Measurements from ENCODE around the gene NTNG2. TPM values are rescaled to one million over a fixed set of nuclear protein-coding genes. Genes with fewer than 3 reads are reported as not detected.
A peak's percentile ranks its signal among the peaks of the same experiment; 100 is the strongest.

The NTNG2 gene
- total RNA-seq, 1 experiment from 2014 or later = 1.2 TPM

- peak; percentile 33 for DNase-seq
- Histone ChIP-seq H3K27me3 (ENCODE audit: control insufficient read depth, insufficient read depth, low read length) (peaks cover 20% of the 10 kb centered on the region), H3K4me3 (ENCODE audit: insufficient read depth, low read depth, low read length) (no peak overlapping the region), H3K36me3 (replicated peaks; ENCODE audit: control insufficient read depth, insufficient read depth, low read length) (no peaks in the 10 kb centered on the region)
Measured at GRCh38 chr9:132237481-132237880, 75.6 kb downstream of the NTNG2 start.

DNA sequence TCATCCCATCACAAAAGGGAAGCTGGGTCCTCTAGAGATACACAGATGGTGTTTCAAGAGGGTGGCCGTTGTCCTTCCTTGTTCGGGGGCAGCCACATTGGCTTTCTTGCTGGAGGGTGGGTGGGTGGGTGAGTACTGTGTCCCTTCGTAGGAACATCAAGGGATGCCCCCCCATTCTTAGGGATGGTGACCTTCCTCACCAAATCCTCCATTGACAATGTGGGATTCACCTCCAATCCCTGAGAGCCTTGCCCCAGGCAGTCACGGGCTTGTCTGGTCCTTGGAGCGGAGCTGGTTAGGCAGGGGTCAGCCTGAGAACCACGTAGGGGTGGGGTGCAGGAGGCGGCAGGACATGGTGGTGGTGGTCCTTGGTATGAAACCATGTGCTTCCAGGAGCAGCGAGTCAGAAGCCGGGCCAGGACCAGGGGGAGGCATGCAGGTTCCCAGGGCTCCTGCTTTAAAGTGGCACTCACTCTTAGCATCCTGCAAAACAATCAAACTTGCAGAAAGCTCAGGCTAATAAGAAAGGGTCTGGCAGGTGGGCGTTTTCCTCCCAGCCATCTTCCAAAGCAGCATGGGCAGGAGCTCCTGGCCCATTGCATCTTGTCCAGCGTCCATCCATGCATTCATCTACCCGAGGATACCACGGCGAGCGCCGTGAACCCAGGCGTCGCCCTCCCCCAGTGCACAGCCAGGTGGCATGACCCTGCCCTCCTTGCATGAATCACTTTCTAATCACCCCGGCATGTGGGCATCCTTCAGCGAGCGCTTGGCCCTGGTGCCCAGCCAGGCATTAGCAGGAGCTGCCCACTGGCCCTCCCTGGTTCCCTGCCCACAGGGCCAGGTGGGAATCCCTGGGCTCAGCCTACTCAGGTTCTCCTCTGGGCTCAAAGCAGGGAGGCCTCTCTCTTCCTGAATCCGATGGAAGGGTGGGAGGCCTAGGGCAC, 76.4 kb downstream of the NTNG2 start:
- DNase-seq = peak; percentile 30
- peaks cover 28% of the 10 kb centered on the region for H3K27me3 ChIP-seq (ENCODE audit: control insufficient read depth, insufficient read depth, low read length)

GRCh38 chr9:132238992-132239391, 77.1 kb downstream of the NTNG2 start:
- no peaks in the 10 kb centered on the region for H3K36me3 ChIP-seq (replicated peaks; ENCODE audit: control insufficient read depth, insufficient read depth, low read length)
- H3K27me3 ChIP-seq (ENCODE audit: control insufficient read depth, insufficient read depth, low read length) = peaks cover 32% of the 10 kb centered on the region
- no peak overlapping the region for H3K4me3 ChIP-seq (ENCODE audit: insufficient read depth, low read depth, low read length)
- peak; percentile 29 for DNase-seq

More for the DNA sequence above, 76.4 kb downstream of the NTNG2 start:
- H3K4me3 ChIP-seq (ENCODE audit: insufficient read depth, low read depth, low read length) = no peak overlapping the region
- H3K36me3 ChIP-seq (replicated peaks; ENCODE audit: control insufficient read depth, insufficient read depth, low read length) = no peaks in the 10 kb centered on the region

DNA sequence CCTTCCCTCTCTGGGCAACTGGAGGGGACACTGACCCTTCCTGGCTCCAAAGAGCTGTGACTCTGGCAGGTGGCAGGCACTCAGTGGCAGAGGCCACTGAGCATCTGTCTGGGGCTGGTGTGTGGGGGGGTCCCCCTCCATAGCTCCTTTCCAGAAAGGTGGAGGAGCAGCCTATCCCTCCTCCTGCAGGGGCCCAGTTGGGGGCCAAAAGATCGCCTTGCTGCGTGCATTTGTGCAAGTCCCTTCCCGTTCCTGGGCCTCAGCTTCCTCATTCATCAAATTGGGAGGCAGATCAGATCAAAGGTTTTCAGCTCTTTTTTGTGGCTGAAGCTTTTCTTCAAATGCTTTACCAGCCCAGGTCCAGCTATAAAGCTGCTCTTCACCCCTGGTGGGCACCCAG, 77.7 kb downstream of the NTNG2 start:
- no peak overlapping the region for H3K4me3 ChIP-seq (ENCODE audit: insufficient read depth, low read depth, low read length)
- no peak for DNase-seq
- peaks cover 32% of the 10 kb centered on the region for H3K27me3 ChIP-seq (ENCODE audit: control insufficient read depth, insufficient read depth, low read length)
- H3K36me3 ChIP-seq (replicated peaks; ENCODE audit: control insufficient read depth, insufficient read depth, low read length) = no peaks in the 10 kb centered on the region

DNA sequence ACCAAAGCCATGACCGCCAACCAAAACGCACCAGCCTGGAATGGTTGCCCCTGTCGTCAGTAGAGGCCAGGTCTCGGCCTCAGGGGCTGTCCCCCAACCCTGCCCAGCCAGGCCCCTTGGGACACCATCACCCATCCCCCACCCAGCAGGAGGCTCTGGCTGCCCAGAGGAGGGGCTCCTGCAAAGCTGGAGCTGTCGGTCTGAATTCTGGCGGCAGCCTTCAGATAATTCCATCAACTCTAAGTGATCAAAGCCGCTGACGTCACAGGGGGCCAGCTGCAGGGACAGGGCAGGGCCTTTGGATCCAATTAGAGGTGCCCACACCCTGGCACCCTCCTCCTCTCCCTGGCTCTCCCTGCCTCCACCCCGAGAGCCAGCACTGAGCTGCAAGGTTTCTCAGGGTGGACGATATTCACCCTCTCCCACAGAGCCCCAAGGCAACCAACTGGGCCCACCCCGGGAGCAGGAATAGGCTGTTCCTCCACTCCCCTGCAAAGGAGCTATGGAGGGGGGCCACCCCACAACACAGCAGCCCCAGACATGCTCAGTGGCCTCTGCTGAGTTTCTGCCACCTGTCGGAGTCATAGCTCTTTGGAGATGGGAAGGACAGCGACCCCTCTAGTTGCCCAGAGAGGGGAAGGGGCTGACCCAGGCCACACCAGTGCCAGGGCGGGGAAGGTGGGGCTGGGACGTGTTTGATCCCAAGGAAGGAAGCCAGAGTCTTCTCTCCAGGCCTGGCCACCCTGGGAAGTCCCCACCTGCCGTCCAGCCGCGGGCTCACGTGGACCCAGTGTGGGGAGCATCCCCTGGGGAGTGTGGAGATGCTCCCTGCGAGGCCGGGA, 78.4 kb downstream of the NTNG2 start:
- DNase-seq = peak; percentile 76
- Histone ChIP-seq H3K27me3 (ENCODE audit: control insufficient read depth, insufficient read depth, low read length) (peaks cover 32% of the 10 kb centered on the region), H3K36me3 (replicated peaks; ENCODE audit: control insufficient read depth, insufficient read depth, low read length) (no peaks in the 10 kb centered on the region), H3K4me3 (ENCODE audit: insufficient read depth, low read depth, low read length) (peak overlapping the region; percentile 61)

- H3K27me3 ChIP-seq (ENCODE audit: control insufficient read depth, insufficient read depth, low read length) = peaks cover 32% of the 10 kb centered on the region
- DNase-seq = peak; percentile 100
Measured at GRCh38 chr9:132240841-132241482, 79.1 kb downstream of the NTNG2 start.

GRCh38 chr9:132241483-132241839, 79.6 kb downstream of the NTNG2 start:
- peak overlapping the region; percentile 63 for H3K4me3 ChIP-seq (ENCODE audit: insufficient read depth, low read depth, low read length)
- H3K27me3 ChIP-seq (ENCODE audit: control insufficient read depth, insufficient read depth, low read length) = peaks cover 32% of the 10 kb centered on the region
- H3K36me3 ChIP-seq (replicated peaks; ENCODE audit: control insufficient read depth, insufficient read depth, low read length) = no peaks in the 10 kb centered on the region
- DNase-seq = no peak

More at GRCh38 chr9:132240841-132241482, 79.1 kb downstream of the NTNG2 start:
- H3K36me3 ChIP-seq (replicated peaks; ENCODE audit: control insufficient read depth, insufficient read depth, low read length) = no peaks in the 10 kb centered on the region
- H3K4me3 ChIP-seq (ENCODE audit: insufficient read depth, low read depth, low read length) = peak overlapping the region; percentile 63

- no peaks in the 10 kb centered on the region for H3K36me3 ChIP-seq (replicated peaks; ENCODE audit: control insufficient read depth, insufficient read depth, low read length)
- H3K27me3 ChIP-seq (ENCODE audit: control insufficient read depth, insufficient read depth, low read length) = peaks cover 32% of the 10 kb centered on the region
- H3K4me3 ChIP-seq (ENCODE audit: insufficient read depth, low read depth, low read length) = peak overlapping the region; percentile 63
- peak; percentile 83 for DNase-seq
Measured at GRCh38 chr9:132241840-132242620, 80.2 kb downstream of the NTNG2 start.

DNA sequence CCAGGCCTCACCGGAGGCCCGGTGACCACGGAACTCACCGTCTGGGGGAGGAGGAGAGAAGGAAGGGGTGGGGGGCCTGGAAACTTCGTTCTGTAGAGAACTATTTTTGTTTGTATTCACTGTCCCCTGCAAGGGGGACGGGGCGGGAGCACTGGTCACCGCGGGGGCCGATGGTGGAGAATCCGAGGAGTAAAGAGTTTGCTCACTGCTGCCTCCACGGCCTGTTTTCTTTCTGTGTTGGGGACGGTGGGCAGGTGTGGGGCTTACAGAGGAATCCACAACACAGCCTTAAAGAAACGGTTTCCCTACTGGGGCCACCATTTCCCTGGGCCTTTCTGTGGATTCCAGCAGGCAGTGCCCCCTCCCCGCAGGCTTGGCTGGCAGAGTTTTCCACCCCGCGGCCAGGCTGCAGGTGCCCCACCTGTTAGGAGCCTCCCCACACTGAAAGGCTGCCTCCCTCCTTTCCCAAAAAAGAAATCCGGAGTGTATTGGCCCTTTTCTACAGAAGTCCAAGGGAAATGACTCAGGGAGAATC, 80.8 kb downstream of the NTNG2 start:
- Histone ChIP-seq H3K4me3 (ENCODE audit: insufficient read depth, low read depth, low read length) (peak overlapping the region; percentile 63), H3K36me3 (replicated peaks; ENCODE audit: control insufficient read depth, insufficient read depth, low read length) (no peaks in the 10 kb centered on the region), H3K27me3 (ENCODE audit: control insufficient read depth, insufficient read depth, low read length) (peaks cover 32% of the 10 kb centered on the region)
- peak; percentile 78 for DNase-seq

GRCh38 chr9:132243156-132244074, 81.6 kb downstream of the NTNG2 start:
- peak; percentile 69 for DNase-seq
- H3K27me3 ChIP-seq (ENCODE audit: control insufficient read depth, insufficient read depth, low read length) = peaks cover 32% of the 10 kb centered on the region
- no peaks in the 10 kb centered on the region for H3K36me3 ChIP-seq (replicated peaks; ENCODE audit: control insufficient read depth, insufficient read depth, low read length)
- no peak overlapping the region for H3K4me3 ChIP-seq (ENCODE audit: insufficient read depth, low read depth, low read length)

- DNase-seq = peak; percentile 39
- H3K27me3 ChIP-seq (ENCODE audit: control insufficient read depth, insufficient read depth, low read length) = peaks cover 30% of the 10 kb centered on the region
- no peaks in the 10 kb centered on the region for H3K36me3 ChIP-seq (replicated peaks; ENCODE audit: control insufficient read depth, insufficient read depth, low read length)
- no peak overlapping the region for H3K4me3 ChIP-seq (ENCODE audit: insufficient read depth, low read depth, low read length)
Measured at GRCh38 chr9:132244582-132245455, 83.0 kb downstream of the NTNG2 start.

- no peak overlapping the region for H3K4me3 ChIP-seq (ENCODE audit: insufficient read depth, low read depth, low read length)
- no peak for DNase-seq
- H3K36me3 ChIP-seq (replicated peaks; ENCODE audit: control insufficient read depth, insufficient read depth, low read length) = no peaks in the 10 kb centered on the region
- peaks cover 25% of the 10 kb centered on the region for H3K27me3 ChIP-seq (ENCODE audit: control insufficient read depth, insufficient read depth, low read length)
Measured at GRCh38 chr9:132245465-132245864, 83.6 kb downstream of the NTNG2 start.

Data from H7 (cell line).